LNCaP clone FGC (cell line): Measurements from ENCODE around the gene VAC14.

Source experiments
- DNase-seq: peaks from one replicate; pipeline ENCODE4 v3.0.0-alpha.2; 2011; ENCODE audit warnings: low read depth
- H3K4me3 ChIP-seq: 2 replicates; pipeline ENCODE4 v1.5.1; 2011; ENCODE audit warnings: mild to moderate bottlenecking, low read depth, low read length, control low read depth
- TF ChIP-seq, protein P1 (sequence below): IDR thresholded peaks from 2 replicates; pipeline ENCODE4 v1.5.1; 2012; ENCODE audit warnings: mild to moderate bottlenecking; ENCODE audit not compliant: control insufficient read depth, insufficient read depth; ENCODE audit errors: extremely low read depth

Gene VAC14

DNA sequence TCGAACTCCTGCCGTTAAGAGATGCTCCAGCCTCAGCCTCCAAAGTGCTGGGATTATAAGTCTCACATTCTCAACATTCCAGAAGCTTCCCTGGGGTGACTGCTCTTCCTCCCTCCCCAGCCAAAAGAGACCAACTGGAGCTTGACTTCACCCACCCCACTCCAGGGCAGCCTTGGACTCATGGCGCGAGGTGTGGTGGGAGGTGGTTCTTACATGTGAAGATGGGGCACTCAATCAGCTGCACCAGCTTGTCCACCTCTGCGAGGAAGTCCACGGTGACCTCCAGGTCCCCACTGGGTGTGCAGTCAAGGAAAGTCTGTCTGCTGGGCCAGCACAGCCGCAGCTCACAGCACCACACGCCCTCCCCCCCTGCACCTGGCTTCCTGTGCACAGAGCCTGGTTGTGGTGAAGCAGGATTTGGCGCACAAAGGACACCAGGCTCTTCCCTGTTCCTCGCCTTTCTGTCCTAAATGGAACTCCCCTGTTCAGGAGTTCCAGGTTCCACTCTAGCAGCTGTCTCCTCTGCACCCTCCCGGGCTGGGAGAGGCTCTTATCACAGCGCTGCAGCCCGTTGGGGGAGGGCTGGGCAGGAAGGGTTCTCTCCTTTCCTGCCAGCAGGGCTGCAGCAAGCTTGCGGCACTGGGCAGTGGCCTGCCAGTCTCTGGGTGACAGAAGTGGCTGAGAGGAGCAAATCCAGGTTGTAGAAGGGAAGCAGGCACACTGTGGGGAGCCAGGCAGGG is 105.5 kb downstream of the VAC14 start:
- TF ChIP-seq, protein P1, sequence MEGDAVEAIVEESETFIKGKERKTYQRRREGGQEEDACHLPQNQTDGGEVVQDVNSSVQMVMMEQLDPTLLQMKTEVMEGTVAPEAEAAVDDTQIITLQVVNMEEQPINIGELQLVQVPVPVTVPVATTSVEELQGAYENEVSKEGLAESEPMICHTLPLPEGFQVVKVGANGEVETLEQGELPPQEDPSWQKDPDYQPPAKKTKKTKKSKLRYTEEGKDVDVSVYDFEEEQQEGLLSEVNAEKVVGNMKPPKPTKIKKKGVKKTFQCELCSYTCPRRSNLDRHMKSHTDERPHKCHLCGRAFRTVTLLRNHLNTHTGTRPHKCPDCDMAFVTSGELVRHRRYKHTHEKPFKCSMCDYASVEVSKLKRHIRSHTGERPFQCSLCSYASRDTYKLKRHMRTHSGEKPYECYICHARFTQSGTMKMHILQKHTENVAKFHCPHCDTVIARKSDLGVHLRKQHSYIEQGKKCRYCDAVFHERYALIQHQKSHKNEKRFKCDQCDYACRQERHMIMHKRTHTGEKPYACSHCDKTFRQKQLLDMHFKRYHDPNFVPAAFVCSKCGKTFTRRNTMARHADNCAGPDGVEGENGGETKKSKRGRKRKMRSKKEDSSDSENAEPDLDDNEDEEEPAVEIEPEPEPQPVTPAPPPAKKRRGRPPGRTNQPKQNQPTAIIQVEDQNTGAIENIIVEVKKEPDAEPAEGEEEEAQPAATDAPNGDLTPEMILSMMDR, result no peak
- DNase-seq, result no peak
- H3K4me3 ChIP-seq, result no peak overlapping the region

DNA sequence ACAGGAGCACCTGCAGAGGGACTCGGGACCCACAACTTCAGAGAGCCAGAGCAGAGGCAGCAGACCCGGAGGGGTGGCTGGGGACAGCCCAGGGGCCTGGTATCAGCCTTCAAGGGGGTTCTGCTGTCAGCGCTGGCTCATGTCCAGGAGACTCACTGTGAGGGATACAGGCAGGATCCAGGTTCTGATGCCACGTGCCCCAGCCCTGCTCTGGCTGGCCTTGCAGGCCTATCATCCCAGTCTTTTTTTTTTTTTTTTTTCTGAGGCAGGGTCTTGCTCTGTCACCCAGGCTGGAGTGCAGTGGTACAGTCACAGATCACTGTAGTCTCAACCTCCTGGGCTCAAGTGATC is 106.1 kb downstream of the VAC14 start:
- H3K4me3 ChIP-seq, result no peak overlapping the region
- no peak for DNase-seq
- TF ChIP-seq, protein P1, result no peak

DNA sequence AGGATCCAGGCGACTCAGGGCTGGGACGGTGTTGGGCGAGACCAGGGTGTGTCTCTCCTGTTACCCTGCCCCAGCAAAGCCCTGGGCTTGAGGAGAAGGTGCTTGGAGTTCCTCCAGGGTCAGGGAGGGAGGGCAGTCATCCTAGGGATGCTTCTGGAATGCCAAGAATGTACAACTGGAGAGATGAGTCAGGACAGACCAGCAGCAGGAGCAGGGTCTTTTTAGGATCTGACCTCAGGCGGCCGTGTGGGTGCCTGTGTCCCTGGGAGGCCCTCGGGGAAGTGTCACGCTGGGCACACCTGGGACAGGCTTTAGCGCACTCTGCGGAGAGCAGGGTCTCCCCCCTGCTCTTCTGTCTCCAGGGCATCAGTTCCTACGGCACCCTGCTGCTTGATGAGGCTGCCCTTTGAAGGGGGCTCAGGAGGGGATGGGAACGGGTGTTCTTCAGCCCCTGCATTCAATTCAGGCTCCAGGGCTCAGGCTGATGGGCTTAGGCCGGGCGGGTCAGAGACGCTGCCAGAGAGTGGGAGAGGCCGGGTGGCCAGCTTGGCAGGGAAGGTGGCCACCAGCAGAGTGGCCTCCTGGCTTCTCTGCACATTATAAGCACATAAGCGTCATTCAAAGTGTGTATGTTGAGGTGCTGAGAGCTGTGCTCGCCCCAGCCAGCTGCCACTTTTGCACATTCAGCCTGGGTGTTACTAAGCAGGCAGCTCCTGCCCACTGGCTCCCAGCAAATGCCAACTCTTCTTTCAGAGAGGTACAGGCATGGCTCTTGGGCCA is 106.7 kb downstream of the VAC14 start:
- H3K4me3 ChIP-seq, result no peak overlapping the region
- DNase-seq, result no peak
- TF ChIP-seq, protein P1, result no peak

DNA sequence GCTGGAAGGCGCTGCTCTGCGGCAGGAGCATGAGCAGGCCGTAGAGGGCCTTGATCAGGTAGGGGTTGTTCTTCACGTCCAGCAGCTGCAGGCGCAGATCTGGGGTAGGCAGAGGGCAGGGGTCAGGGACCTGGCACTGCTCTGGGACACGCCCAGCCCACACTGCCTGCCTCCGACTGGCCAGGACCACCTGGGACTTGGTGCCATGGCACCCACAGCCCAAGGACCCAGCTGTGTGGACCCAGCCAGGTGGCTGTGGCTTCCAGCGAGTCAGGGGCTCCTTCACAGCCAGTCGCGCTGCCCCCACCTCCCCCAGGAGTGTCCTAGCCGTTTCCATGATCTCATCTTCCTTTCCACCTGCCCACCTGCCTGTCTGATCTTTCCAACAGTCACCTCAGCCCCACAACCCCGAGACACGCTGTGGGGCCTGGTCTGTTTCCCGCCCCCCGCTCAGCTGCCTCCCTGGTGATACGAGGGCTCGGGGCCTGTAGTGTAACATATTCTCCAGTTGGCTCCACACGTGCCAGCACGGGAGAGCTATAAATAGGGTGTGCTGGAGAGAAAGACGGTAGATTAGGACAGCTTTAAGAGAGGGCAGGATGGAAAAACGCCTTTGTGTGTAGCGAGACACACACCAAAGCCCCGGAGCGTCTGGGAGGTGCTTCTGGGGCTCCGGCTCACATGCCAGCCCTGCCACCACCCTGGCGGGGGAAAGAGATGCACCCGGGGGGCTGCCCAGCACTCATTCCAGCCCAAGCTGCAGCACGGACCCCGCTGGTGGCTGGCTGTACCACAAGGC is 107.9 kb downstream of the VAC14 start:
- no peak for DNase-seq
- H3K4me3 ChIP-seq, result no peak overlapping the region
- TF ChIP-seq, protein P1, result no peak

GRCh38 chr16:70692130-70692872 is 108.7 kb downstream of the VAC14 start:
- no peak overlapping the region for H3K4me3 ChIP-seq
- DNase-seq, result no peak

More at GRCh38 chr16:70692130-70692872, 108.7 kb downstream of the VAC14 start:
- TF ChIP-seq, protein P1, result no peak
